ENCODE results near the gene PTTG1.
A peak's percentile ranks its signal among the peaks of the same experiment; 100 is the strongest.

PTTG1 gene

DNA sequence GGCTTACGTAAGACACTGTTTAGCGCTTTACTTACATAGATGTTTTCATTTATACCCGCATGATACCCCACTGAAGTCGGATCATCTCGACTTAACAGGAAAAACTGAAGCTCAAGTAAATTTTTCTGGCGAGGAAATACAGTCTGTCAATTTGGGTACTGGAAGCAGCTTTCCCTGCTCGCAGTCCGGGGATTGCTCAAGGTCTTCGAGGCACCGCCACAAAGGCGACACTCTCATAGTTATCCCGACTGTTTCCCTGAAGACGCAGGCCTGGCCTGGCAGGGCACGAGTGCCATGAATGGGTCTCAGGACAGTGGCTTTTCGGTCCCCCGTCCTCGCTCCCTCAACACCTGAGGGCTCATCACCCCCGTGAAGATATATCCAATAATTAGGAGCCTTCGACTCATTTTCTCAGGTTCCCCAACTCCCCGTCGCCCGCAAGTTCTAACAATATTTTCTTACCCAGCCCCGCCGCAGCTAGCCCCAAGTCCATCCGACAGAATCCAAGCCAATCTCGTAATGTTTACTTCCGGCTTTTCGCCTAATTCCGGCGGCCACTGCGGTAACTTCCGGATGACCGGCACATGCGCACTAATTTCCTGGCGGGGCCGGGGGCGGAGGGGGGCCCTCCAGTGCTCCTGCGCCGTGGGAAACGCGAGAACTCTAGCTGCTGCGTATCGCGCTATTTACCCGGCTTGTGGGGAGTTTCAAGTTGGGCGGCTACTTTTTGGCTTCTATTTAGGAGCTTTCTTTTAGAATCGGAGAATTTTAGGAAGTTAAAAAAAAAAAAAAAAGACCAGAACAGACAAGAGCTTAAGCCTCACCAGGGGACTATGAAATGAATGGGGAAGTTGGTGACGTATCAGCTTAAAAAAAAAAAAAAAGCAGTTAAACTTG lies 2.8 kb upstream of the PTTG1 start, which contains the start of gene SLU7:
Gene SLU7 (minus strand): TSS at position 521 of the 897 bp plus-strand sequence. CDS start 3,787 bp downstream, outside the sequence.
- H3K9me3 Mint-ChIP-seq: no peaks in the 10 kb centered on the region
- H3K4me1 Mint-ChIP-seq: peaks cover 71% of the 10 kb centered on the region

DNA sequence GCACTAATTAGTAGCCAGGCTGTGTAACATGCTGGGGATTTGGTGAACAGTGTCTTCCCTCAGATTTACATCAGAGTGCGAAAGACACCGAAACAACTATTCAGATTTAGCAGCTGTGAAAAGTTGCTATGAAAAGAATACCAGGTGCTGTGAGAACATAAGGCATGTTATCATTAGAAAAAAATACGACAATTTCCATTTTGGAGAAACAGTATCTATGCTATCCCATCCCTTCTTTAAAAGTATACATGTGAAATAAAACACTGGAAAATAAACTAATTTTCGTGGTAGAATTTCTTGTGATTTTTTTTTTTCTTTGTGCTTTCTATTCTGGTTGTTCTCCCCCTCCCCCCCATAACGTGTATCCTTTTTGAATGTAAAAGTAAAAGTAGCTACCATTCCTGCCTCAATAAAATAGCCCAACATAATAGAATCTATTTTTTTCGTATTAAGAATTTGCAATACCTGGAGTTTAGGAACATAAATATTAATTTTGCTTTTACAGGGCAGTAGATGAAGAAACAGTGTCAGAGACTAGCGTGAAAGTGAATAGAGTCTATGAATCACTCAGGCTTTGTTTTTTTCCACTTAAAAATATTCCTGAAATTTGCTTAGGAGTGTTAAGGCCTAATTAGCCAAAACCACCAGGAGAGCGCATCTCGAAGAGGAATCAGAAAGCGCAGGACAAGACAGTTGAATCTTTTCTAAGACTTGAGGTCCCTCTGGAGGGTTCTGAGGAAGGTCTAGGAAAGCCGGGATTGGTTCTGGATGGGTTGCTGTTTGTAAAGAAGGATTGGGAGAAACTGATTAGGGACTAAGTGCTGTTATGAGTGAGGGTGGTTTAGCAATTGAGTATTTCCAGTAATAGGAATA lies 2.0 kb upstream of the PTTG1 start:
- peak overlapping the region; percentile 98 for H3K27ac Mint-ChIP-seq
- H3K27me3 Mint-ChIP-seq (ENCODE audit: low read depth, poor library complexity): no peaks in the 10 kb centered on the region
- peaks cover 79% of the 10 kb centered on the region for H3K4me1 Mint-ChIP-seq
- H3K36me3 Mint-ChIP-seq (ENCODE audit: low read depth): peaks cover 9% of the 10 kb centered on the region
- H3K4me3 Mint-ChIP-seq: peak overlapping the region; percentile 97
- TF ChIP-seq, protein P1, sequence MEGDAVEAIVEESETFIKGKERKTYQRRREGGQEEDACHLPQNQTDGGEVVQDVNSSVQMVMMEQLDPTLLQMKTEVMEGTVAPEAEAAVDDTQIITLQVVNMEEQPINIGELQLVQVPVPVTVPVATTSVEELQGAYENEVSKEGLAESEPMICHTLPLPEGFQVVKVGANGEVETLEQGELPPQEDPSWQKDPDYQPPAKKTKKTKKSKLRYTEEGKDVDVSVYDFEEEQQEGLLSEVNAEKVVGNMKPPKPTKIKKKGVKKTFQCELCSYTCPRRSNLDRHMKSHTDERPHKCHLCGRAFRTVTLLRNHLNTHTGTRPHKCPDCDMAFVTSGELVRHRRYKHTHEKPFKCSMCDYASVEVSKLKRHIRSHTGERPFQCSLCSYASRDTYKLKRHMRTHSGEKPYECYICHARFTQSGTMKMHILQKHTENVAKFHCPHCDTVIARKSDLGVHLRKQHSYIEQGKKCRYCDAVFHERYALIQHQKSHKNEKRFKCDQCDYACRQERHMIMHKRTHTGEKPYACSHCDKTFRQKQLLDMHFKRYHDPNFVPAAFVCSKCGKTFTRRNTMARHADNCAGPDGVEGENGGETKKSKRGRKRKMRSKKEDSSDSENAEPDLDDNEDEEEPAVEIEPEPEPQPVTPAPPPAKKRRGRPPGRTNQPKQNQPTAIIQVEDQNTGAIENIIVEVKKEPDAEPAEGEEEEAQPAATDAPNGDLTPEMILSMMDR (IDR thresholded peaks at IDR 0.05): no peak
- DNase-seq: no peak
- H3K9me3 Mint-ChIP-seq: no peaks in the 10 kb centered on the region

More for the DNA sequence above, 2.8 kb upstream of the PTTG1 start, which contains the start of gene SLU7:
- DNase-seq: peak; percentile 95
- TF ChIP-seq, protein P1 (IDR thresholded peaks at IDR 0.05): no peak
- peak within 1 kb of the TSS; percentile 98 for H3K27ac Mint-ChIP-seq
- H3K4me3 Mint-ChIP-seq: peak within 1 kb of the TSS; percentile 97
- peaks cover under 1% of the 10 kb centered on the region for H3K36me3 Mint-ChIP-seq (ENCODE audit: low read depth)
- no peaks in the 10 kb centered on the region for H3K27me3 Mint-ChIP-seq (ENCODE audit: low read depth, poor library complexity)

DNA sequence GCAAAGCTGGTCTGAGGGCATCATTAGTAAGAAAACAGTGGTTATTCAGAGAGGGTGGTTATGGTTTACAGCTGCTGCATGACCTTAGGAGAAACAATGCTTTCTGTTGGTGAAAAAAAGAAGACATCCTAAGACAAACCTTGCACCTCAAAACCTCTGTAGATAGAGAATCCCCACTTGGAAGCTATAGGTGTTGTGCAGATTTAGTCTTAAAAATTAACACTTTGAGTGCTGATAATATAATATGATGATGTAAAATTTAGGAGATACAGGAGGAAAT lies 1.4 kb upstream of the PTTG1 start:
- Mint-ChIP-seq H3K4me1 (peaks cover 85% of the 10 kb centered on the region), H3K27ac (no peak overlapping the region), H3K4me3 (peak overlapping the region; percentile 97), H3K9me3 (no peaks in the 10 kb centered on the region), H3K27me3 (ENCODE audit: low read depth, poor library complexity) (no peaks in the 10 kb centered on the region), H3K36me3 (ENCODE audit: low read depth) (peaks cover 15% of the 10 kb centered on the region)
- TF ChIP-seq, protein P1 (IDR thresholded peaks at IDR 0.05): no peak
- no peak for DNase-seq

DNA sequence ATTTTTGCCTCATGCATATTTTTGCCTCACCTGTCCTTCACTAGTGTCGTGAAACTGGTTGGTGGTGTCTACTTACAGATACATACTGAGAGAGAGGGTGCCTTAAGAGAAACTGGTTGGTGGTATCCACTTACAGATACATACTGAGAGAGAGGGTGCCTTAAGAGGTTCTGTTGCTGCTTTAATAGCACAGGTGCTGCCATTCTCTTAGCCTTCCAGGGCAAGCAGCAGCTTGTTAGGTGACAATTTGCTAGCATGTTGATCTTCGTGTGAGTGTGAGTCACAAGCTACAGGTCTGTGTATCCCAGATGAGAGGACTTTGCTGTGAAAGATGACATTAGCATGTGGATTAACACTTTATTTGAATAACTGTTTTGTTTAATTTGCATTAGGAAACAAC lies 1.4 kb downstream of the PTTG1 start:
- Mint-ChIP-seq H3K4me1 (peaks cover 76% of the 10 kb centered on the region), H3K27me3 (ENCODE audit: low read depth, poor library complexity) (no peaks in the 10 kb centered on the region), H3K27ac (no peak overlapping the region), H3K4me3 (peak overlapping the region; percentile 88), H3K9me3 (no peaks in the 10 kb centered on the region), H3K36me3 (ENCODE audit: low read depth) (peaks cover 26% of the 10 kb centered on the region)
- TF ChIP-seq, protein P1 (IDR thresholded peaks at IDR 0.05): no peak
- no peak for DNase-seq

DNA sequence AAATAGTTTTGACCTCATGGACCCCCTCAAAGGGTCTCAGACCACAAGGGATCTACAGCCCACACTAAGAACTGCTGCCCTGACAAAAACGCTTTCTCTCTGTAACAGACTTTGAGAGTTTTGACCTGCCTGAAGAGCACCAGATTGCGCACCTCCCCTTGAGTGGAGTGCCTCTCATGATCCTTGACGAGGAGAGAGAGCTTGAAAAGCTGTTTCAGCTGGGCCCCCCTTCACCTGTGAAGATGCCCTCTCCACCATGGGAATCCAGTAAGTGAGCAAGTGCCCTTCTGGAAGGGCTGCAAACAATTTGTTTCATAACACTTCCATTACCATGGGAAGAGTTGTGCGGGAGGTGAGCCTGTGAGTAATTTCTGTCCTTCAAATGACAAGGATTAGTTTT lies 6.0 kb downstream of the PTTG1 start:
- Mint-ChIP-seq H3K27me3 (ENCODE audit: low read depth, poor library complexity) (no peaks in the 10 kb centered on the region), H3K9me3 (no peaks in the 10 kb centered on the region), H3K4me1 (peaks cover 57% of the 10 kb centered on the region), H3K36me3 (ENCODE audit: low read depth) (peaks cover 41% of the 10 kb centered on the region), H3K4me3 (no peak overlapping the region), H3K27ac (no peak overlapping the region)
- DNase-seq: no peak
- TF ChIP-seq, protein P1 (IDR thresholded peaks at IDR 0.05): no peak
